ENCODE results near the gene SH3RF1. TPM values are rescaled to one million over a fixed set of nuclear protein-coding genes. Genes with fewer than 3 reads are reported as not detected.

SH3RF1 gene
- total and polyA plus RNA-seq, 2 of the 8 experiments (the other 6 are each of a cell fraction or from before 2014, with no cell fraction given) = 6.9 to 15.1 TPM

DNA sequence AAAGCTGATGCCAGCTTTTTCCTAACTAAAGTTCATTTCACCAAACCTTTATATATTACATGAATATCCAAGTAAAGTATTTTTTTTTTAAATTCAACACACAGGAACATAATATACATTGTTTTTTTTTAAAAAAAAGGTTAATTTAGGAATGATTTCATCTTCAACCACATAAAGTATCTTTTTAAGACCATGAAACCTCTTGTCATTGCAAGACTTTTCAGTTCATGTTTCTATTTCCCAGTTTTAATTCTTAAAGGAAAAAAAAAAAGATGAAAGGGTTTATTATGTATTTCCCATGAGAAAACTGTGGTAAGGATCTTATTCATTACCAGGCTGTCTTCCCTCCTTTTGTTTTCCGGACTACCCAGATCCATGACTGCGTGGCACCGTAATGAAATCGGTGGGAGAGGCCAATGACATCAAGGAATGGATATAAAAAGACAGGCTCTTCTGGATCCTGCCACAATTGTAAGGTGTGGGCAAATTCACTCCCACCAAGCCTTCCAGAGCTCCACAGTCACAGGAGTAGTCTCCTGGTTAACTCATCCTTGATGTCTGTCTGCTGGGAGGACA is 176.0 kb downstream of the SH3RF1 start:
- no peak overlapping the region for H3K14ac ChIP-seq (ENCODE audit: insufficient read length)
- no peak for DNase-seq (ENCODE audit: low read depth in 1 of 2, low spot score in 2 of 2)
- H3K4ac ChIP-seq (replicated peaks; ENCODE audit: insufficient read length, low read depth, low read length) = no peak overlapping the region
- H4K8ac ChIP-seq (ENCODE audit: extremely low read depth, insufficient read depth, low read length) = no peak overlapping the region
- POLR2A ChIA-PET (ENCODE audit: partially characterized antibody) = no interaction called here
- no peak overlapping the region for H3K27ac ChIP-seq (ENCODE audit: low read depth, low read length)
- H2BK5ac ChIP-seq (ENCODE audit: low read depth, low read length) = no peak overlapping the region
- no peak overlapping the region for H3K23ac ChIP-seq (ENCODE audit: insufficient read length)
- no peaks in the 10 kb centered on the region for H3K9me3 ChIP-seq (ENCODE audit: insufficient read depth in 2 of 2, low read depth in 1 of 2, low read length in 1 of 2)
- no peaks in the 10 kb centered on the region for H3K4me1 ChIP-seq (replicated peaks in 1 of 4; ENCODE audit: control insufficient read depth in 3 of 4, insufficient read depth in 4 of 4, low read length in 3 of 4)
- no peak overlapping the region for H2AFZ ChIP-seq (ENCODE audit: low read length)
- CTCF ChIA-PET (ENCODE audit: partially characterized antibody) = interaction anchor here (1.1 to 1.2 kb wide), 2 partner anchors 10 to 23 kb away, joined by 3 read pairs; no protein-coding TSS in a partner anchor
- no peak overlapping the region for H3K18ac ChIP-seq (ENCODE audit: extremely low read depth, low read length)
- no peaks in the 10 kb centered on the region for H3K23me2 ChIP-seq (ENCODE audit: low read depth, low read length)
- H2BK12ac ChIP-seq (ENCODE audit: low read depth, low read length) = no peak overlapping the region
- H3K79me2 ChIP-seq (ENCODE audit: control insufficient read depth in 1 of 2, insufficient read depth in 2 of 2, low read length in 2 of 2) = no peaks in the 10 kb centered on the region
- TF ChIP-seq KDM5A (IDR thresholded peaks at IDR 0.05; ENCODE audit: low read length) (no peak), EP300 (IDR thresholded peaks at IDR 0.05; ENCODE audit: borderline replicate concordance in 1 of 2, low read depth in 2 of 2, low read length in 2 of 2) (no peak), SIX5 (IDR thresholded peaks at IDR 0.05; ENCODE audit: low read depth, low read length) (no peak), MAX (IDR thresholded peaks at IDR 0.05) (no peak), PHF8 (conservative IDR thresholded peaks at IDR 0.05; ENCODE audit: low read depth, low read length) (no peak)
- 97% methylated on average over 4 of the region's 4 CpGs; no CpG with 5 or more reads in 1 of the 2 experiments for WGBS, 2 experiments (ENCODE audit: extremely low coverage in 1 of 2, insufficient coverage in 1 of 2, insufficient read length in 1 of 2, insufficient replicate concordance in 2 of 2, low coverage in 1 of 2, low lambda C conversion rate in 2 of 2, missing lambda C conversion rate in 1 of 2)
- H4K5ac ChIP-seq (ENCODE audit: insufficient read length, low read depth, low read length) = no peak overlapping the region
- no peak overlapping the region for H2BK20ac ChIP-seq (ENCODE audit: low read length)
- no peaks in the 10 kb centered on the region for H4K20me1 ChIP-seq (replicated peaks in 1 of 2; ENCODE audit: control insufficient read depth in 1 of 2, insufficient read depth in 2 of 2, low read length in 2 of 2)
- no peak overlapping the region for H2AK5ac ChIP-seq (ENCODE audit: low read depth, low read length)
- H2BK120ac ChIP-seq (replicated peaks; ENCODE audit: low read depth, low read length) = no peak overlapping the region
- no peak overlapping the region for H3K56ac ChIP-seq (replicated peaks; ENCODE audit: insufficient read length, low read depth, low read length)
- no peak overlapping the region for H2BK15ac ChIP-seq (ENCODE audit: low read length)
- H4K91ac ChIP-seq (replicated peaks; ENCODE audit: insufficient read length, low read length) = no peak overlapping the region
- no peak overlapping the region for H3K4me3 ChIP-seq (ENCODE audit: extremely low read depth in 1 of 4, insufficient read depth in 2 of 4, low read depth in 3 of 4, low read length in 4 of 4)
- no peaks in the 10 kb centered on the region for H3K79me1 ChIP-seq (ENCODE audit: low read depth, low read length)
- H3K36me3 ChIP-seq (ENCODE audit: control insufficient read depth in 2 of 4, insufficient read depth in 4 of 4, low read length in 3 of 4) = peaks cover 0 to 11% (median 3%) of the 10 kb centered on the region in 4 experiments; a peak in 2 of 8 replicates
- H3K27me3 ChIP-seq (replicated peaks in 1 of 4; ENCODE audit: control insufficient read depth in 3 of 4, extremely low read depth in 1 of 4, insufficient read depth in 3 of 4, low read length in 3 of 4) = no peaks in the 10 kb centered on the region
- H3K4me2 ChIP-seq (ENCODE audit: insufficient read depth in 1 of 2, low read depth in 2 of 2, low read length in 2 of 2) = no peak overlapping the region
- no peak overlapping the region for H3K9ac ChIP-seq (replicated peaks in 1 of 4; ENCODE audit: extremely low read depth in 1 of 4, low read depth in 3 of 4, low read length in 3 of 4)
- FAIRE-seq = no peak
